GM12874 (cell line): Measurements from ENCODE around the gene BPHL.

Source experiments
- CTCF ChIP-seq: IDR thresholded peaks from 2 replicates; pipeline ENCODE4 v1.5.1; 2011; ENCODE audit warnings: low read depth, mild to moderate bottlenecking, control low read depth, low read length, moderate library complexity; ENCODE audit not compliant: insufficient read depth

Gene BPHL

GRCh38 chr6:3143158-3143557 lies 24.6 kb downstream of the BPHL start:
- TF ChIP-seq CTCF = no peak

GRCh38 chr6:3144571-3144970 lies 26.1 kb downstream of the BPHL start:
- TF ChIP-seq CTCF = no peak

GRCh38 chr6:3147914-3148757 lies 29.6 kb downstream of the BPHL start:
- TF ChIP-seq CTCF = no peak

- TF ChIP-seq CTCF = no peak
These were observed 33.2 kb downstream of the BPHL start for GRCh38 chr6:3151691-3152090.

- no peak for TF ChIP-seq CTCF
These were observed 34.2 kb downstream of the BPHL start for GRCh38 chr6:3152689-3153088.

GRCh38 chr6:3157131-3157933 lies 38.8 kb downstream of the BPHL start, which contains the start of gene TUBB2A:
TSS of gene TUBB2A (minus strand) at chr6:3157544. CDS start at chr6:3157463, 81 bp downstream.
- peak; percentile 53 for TF ChIP-seq CTCF
